HCT116 (cell line): Measurements from ENCODE around the gene PURB.

ENCODE experiments used
- CEBPB ChIP-seq: IDR thresholded peaks from 2 replicates; pipeline ENCODE4 v1.6.1; 2012; ENCODE audit warnings: low read depth
- EGR1 ChIP-seq: IDR thresholded peaks from 2 replicates; pipeline ENCODE4 v1.6.1; 2012; ENCODE audit warnings: low read depth
- EZH2 ChIP-seq: fragments of 200-600 bp; sonication (generic); IDR thresholded peaks from 2 replicates; pipeline ENCODE4 v1.6.1; 2017; ENCODE audit warnings: antibody characterized with exemption, mixed run types
- EZH2phosphoT487 ChIP-seq: fragments of 200-600 bp; IDR thresholded peaks from 2 replicates; pipeline ENCODE4 v1.6.1; 2018; ENCODE audit warnings: antibody characterized with exemption, borderline replicate concordance
- JUND ChIP-seq: IDR thresholded peaks from 2 replicates; pipeline ENCODE4 v1.6.1; 2012
- POLR2A ChIP-seq: IDR thresholded peaks from 2 replicates; pipeline ENCODE4 v1.7.0; 2011; ENCODE audit warnings: borderline replicate concordance; ENCODE audit not compliant: insufficient read depth, insufficient read length; ENCODE audit errors: extremely low read depth
- POLR2AphosphoS5 ChIP-seq: IDR thresholded peaks from 2 replicates; pipeline ENCODE4 v1.6.1; 2011; ENCODE audit warnings: mild to moderate bottlenecking, low read depth, low read length, moderate library complexity
- RAD21 ChIP-seq: IDR thresholded peaks from 2 replicates; pipeline ENCODE4 v1.6.1; 2012; ENCODE audit warnings: low read depth, mild to moderate bottlenecking
- SRF ChIP-seq: IDR thresholded peaks from 2 replicates; pipeline ENCODE4 v1.6.1; 2012; ENCODE audit warnings: low read depth
- YY1 ChIP-seq: IDR thresholded peaks from 2 replicates; pipeline ENCODE4 v1.6.1; 2011; ENCODE audit warnings: low read length, low read depth, moderate library complexity, mild to moderate bottlenecking; ENCODE audit not compliant: insufficient replicate concordance; ENCODE audit errors: extremely low read depth
- ZNF274 ChIP-seq: fragments of 200-500 bp; sonication (Bioruptor generic); IDR thresholded peaks from 2 replicates; pipeline ENCODE4 v1.6.1; 2014; ENCODE audit warnings: mild to moderate bottlenecking, low read depth, low read length, inconsistent platforms
- TF ChIP-seq, protein P1 (sequence below), 3 experiments: fragments of 200-600 bp in 1 of 3; sonication (generic) in 1 of 3; IDR thresholded peaks in 2 of 3; conservative IDR thresholded peaks in 1 of 3; 2 replicates each; pipeline ENCODE4 v1.5.1; 2012 to 2017; ENCODE audit warnings: low read depth in 2 of 3, low read length in 2 of 3, antibody characterized with exemption in 1 of 3, borderline replicate concordance in 1 of 3, control low read depth in 1 of 3, mild to moderate bottlenecking in 1 of 3, mixed read lengths in 1 of 3, mixed run types in 1 of 3, moderate library complexity in 1 of 3; ENCODE audit not compliant: insufficient read depth in 1 of 3
- TF ChIP-seq, protein P2 (sequence below): IDR thresholded peaks from 2 replicates; pipeline ENCODE4 v1.6.1; 2011; ENCODE audit warnings: mild to moderate bottlenecking, low read length, moderate library complexity; ENCODE audit not compliant: insufficient replicate concordance; ENCODE audit errors: extremely low read depth

GRCh38 chr7:44880317-44881018 lies 4.9 kb downstream of the PURB start:
- TF ChIP-seq POLR2A, result no peak
- TF ChIP-seq YY1, result no peak
- TF ChIP-seq, protein P1, sequence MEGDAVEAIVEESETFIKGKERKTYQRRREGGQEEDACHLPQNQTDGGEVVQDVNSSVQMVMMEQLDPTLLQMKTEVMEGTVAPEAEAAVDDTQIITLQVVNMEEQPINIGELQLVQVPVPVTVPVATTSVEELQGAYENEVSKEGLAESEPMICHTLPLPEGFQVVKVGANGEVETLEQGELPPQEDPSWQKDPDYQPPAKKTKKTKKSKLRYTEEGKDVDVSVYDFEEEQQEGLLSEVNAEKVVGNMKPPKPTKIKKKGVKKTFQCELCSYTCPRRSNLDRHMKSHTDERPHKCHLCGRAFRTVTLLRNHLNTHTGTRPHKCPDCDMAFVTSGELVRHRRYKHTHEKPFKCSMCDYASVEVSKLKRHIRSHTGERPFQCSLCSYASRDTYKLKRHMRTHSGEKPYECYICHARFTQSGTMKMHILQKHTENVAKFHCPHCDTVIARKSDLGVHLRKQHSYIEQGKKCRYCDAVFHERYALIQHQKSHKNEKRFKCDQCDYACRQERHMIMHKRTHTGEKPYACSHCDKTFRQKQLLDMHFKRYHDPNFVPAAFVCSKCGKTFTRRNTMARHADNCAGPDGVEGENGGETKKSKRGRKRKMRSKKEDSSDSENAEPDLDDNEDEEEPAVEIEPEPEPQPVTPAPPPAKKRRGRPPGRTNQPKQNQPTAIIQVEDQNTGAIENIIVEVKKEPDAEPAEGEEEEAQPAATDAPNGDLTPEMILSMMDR (IDR thresholded peaks at IDR 0.05 in 2 of 3, conservative IDR thresholded peaks at IDR 0.05 in 1 of 3; ENCODE audit: borderline replicate concordance in 1 of 3, insufficient read depth in 1 of 3, low read depth in 2 of 3, low read length in 2 of 3), result no peak
- no peak for TF ChIP-seq CEBPB
- no peak for TF ChIP-seq RAD21
- TF ChIP-seq ZNF274, result no peak
- TF ChIP-seq EZH2phosphoT487, result no peak
- TF ChIP-seq POLR2AphosphoS5, result no peak
- no peak for TF ChIP-seq EGR1
- no peak for TF ChIP-seq EZH2
- TF ChIP-seq SRF, result no peak
- TF ChIP-seq JUND, result no peak
- TF ChIP-seq, protein P2, sequence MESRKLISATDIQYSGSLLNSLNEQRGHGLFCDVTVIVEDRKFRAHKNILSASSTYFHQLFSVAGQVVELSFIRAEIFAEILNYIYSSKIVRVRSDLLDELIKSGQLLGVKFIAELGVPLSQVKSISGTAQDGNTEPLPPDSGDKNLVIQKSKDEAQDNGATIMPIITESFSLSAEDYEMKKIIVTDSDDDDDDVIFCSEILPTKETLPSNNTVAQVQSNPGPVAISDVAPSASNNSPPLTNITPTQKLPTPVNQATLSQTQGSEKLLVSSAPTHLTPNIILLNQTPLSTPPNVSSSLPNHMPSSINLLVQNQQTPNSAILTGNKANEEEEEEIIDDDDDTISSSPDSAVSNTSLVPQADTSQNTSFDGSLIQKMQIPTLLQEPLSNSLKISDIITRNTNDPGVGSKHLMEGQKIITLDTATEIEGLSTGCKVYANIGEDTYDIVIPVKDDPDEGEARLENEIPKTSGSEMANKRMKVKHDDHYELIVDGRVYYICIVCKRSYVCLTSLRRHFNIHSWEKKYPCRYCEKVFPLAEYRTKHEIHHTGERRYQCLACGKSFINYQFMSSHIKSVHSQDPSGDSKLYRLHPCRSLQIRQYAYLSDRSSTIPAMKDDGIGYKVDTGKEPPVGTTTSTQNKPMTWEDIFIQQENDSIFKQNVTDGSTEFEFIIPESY, result no peak
